Neural progenitor cell (in vitro differentiated cells): ENCODE data around the gene FAIM2. TPM values are rescaled to one million over a fixed set of nuclear protein-coding genes. Genes with fewer than 3 reads are reported as not detected.

Experiments
- DNase-seq: peaks from one replicate; pipeline ENCODE4 v3.0.0-alpha.2; 2016; ENCODE audit warnings: low spot score
- H2AFZ ChIP-seq: fragments of 200-600 bp; sonication (generic); replicated peaks from 2 replicates; pipeline ENCODE4 v1.6.1; 2016; ENCODE audit warnings: antibody characterized with exemption
- H3F3A ChIP-seq: fragments of 200-600 bp; sonication (generic); 2 replicates; pipeline ENCODE4 v1.6.1; 2016; ENCODE audit warnings: antibody characterized with exemption, low read depth
- H3K27ac ChIP-seq: fragments of 200-600 bp; sonication (generic); 2 replicates; pipeline ENCODE4 v1.5.1; 2016; ENCODE audit warnings: mild to moderate bottlenecking
- H3K27me3 ChIP-seq: fragments of 200-600 bp; sonication (generic); 2 replicates; pipeline ENCODE4 v1.6.1; 2016; ENCODE audit warnings: mild to moderate bottlenecking, moderate library complexity
- H3K36me3 ChIP-seq: fragments of 200-600 bp; sonication (generic); 2 replicates; pipeline ENCODE4 v1.5.1; 2016
- H3K4me1 ChIP-seq: fragments of 200-600 bp; sonication (generic); 2 replicates; pipeline ENCODE4 v1.6.1; 2016; ENCODE audit warnings: mixed run types
- H3K4me2 ChIP-seq: fragments of 200-600 bp; sonication (generic); 2 replicates; pipeline ENCODE4 v1.6.1; 2016
- H3K4me3 ChIP-seq: fragments of 200-600 bp; sonication (generic); 2 replicates; pipeline ENCODE4 v1.5.1; 2016
- H3K79me2 ChIP-seq: fragments of 200-600 bp; sonication (generic); 2 replicates; pipeline ENCODE4 v1.6.1; 2016; ENCODE audit warnings: low read depth
- H3K9ac ChIP-seq: fragments of 200-600 bp; sonication (generic); 2 replicates; pipeline ENCODE4 v1.6.1; 2016
- H3K9me3 ChIP-seq: fragments of 200-600 bp; sonication (generic); 2 replicates; pipeline ENCODE4 v1.5.1; 2016; ENCODE audit warnings: low read depth
- H4K20me1 ChIP-seq: fragments of 200-600 bp; sonication (generic); 2 replicates; pipeline ENCODE4 v1.6.1; 2016; ENCODE audit warnings: low read depth
- H3K27ac Mint-ChIP-seq: 3 replicates; pipeline ENCODE4 v1.8.0; 2021; ENCODE audit warnings: mixed read lengths
- H3K27me3 Mint-ChIP-seq: 2 replicates; pipeline ENCODE4 v1.8.0; 2022; ENCODE audit warnings: low read depth, mild to moderate bottlenecking, inconsistent platforms, moderate library complexity, mixed read lengths; ENCODE audit not compliant: insufficient read depth
- H3K36me3 Mint-ChIP-seq: 3 replicates; pipeline ENCODE4 v1.8.0; 2021; ENCODE audit warnings: mixed read lengths
- H3K4me1 Mint-ChIP-seq: 3 replicates; pipeline ENCODE4 v1.8.0; 2021; ENCODE audit warnings: mixed read lengths
- H3K4me3 Mint-ChIP-seq: 3 replicates; pipeline ENCODE4 v1.8.0; 2021; ENCODE audit warnings: mild to moderate bottlenecking, moderate library complexity, mixed read lengths
- H3K9me3 Mint-ChIP-seq: 3 replicates; pipeline ENCODE4 v1.8.0; 2020; ENCODE audit warnings: mixed read lengths
- CTCF ChIP-seq: fragments of 200-600 bp; sonication (generic); IDR thresholded peaks from 2 replicates; pipeline ENCODE4 v1.5.1; 2017; ENCODE audit warnings: antibody characterized with exemption, mild to moderate bottlenecking
- EZH2 ChIP-seq: fragments of 200-600 bp; sonication (generic); IDR thresholded peaks from 2 replicates; pipeline ENCODE4 v1.6.1; 2017; ENCODE audit warnings: antibody characterized with exemption, mild to moderate bottlenecking, moderate library complexity
- EZH2phosphoT487 ChIP-seq: fragments of 200-600 bp; sonication (generic); IDR thresholded peaks from 2 replicates; pipeline ENCODE4 v1.6.1; 2017; ENCODE audit warnings: antibody characterized with exemption
- total RNA-seq: library from RNA; depleted of rRNA; stranded (reverse); fragments of >200 nt; gene quantifications from 2 replicates; pipeline ENCODE4 v1.2.3, GENCODE V29; 2015; ENCODE audit warnings: low replicate concordance

Gene FAIM2
- total RNA-seq, 1 donor from 2014 or later: 0.39 TPM

GRCh38 chr12:49892084-49892731 is 11.5 kb downstream of the FAIM2 start:
- Histone ChIP-seq H4K20me1 (no peaks in the 10 kb centered on the region), H3K4me1 (peaks cover 16% of the 10 kb centered on the region), H3K79me2 (no peaks in the 10 kb centered on the region), H3K4me3 (no peak overlapping the region), H2AFZ (no peak overlapping the region), H3K9me3 (no peaks in the 10 kb centered on the region), H3F3A (no peaks in the 10 kb centered on the region), H3K27me3 (no peaks in the 10 kb centered on the region), H3K4me2 (no peak overlapping the region), H3K9ac (no peak overlapping the region), H3K27ac (no peak overlapping the region), H3K36me3 (no peaks in the 10 kb centered on the region)
- Mint-ChIP-seq H3K9me3 (no peaks in the 10 kb centered on the region), H3K27me3 (peaks cover 10% of the 10 kb centered on the region), H3K36me3 (no peaks in the 10 kb centered on the region), H3K4me3 (no peak overlapping the region), H3K27ac (no peak overlapping the region), H3K4me1 (peaks cover 14% of the 10 kb centered on the region)
- no peak for DNase-seq
- TF ChIP-seq EZH2 (no peak), CTCF (no peak), EZH2phosphoT487 (no peak)

GRCh38 chr12:49891476-49891875 is 12.2 kb downstream of the FAIM2 start:
- Histone ChIP-seq H3K36me3 (no peaks in the 10 kb centered on the region), H3F3A (no peaks in the 10 kb centered on the region), H3K4me3 (no peak overlapping the region), H3K79me2 (no peaks in the 10 kb centered on the region), H3K4me2 (no peak overlapping the region), H3K4me1 (peaks cover 16% of the 10 kb centered on the region), H3K9me3 (no peaks in the 10 kb centered on the region), H2AFZ (no peak overlapping the region), H3K27ac (no peak overlapping the region), H4K20me1 (no peaks in the 10 kb centered on the region), H3K27me3 (no peaks in the 10 kb centered on the region), H3K9ac (no peak overlapping the region)
- Mint-ChIP-seq H3K9me3 (no peaks in the 10 kb centered on the region), H3K4me1 (peaks cover 19% of the 10 kb centered on the region), H3K27me3 (peaks cover 11% of the 10 kb centered on the region), H3K4me3 (no peak overlapping the region), H3K36me3 (no peaks in the 10 kb centered on the region), H3K27ac (no peak overlapping the region)
- no peak for DNase-seq
- TF ChIP-seq EZH2 (no peak), CTCF (no peak), EZH2phosphoT487 (no peak)

DNA sequence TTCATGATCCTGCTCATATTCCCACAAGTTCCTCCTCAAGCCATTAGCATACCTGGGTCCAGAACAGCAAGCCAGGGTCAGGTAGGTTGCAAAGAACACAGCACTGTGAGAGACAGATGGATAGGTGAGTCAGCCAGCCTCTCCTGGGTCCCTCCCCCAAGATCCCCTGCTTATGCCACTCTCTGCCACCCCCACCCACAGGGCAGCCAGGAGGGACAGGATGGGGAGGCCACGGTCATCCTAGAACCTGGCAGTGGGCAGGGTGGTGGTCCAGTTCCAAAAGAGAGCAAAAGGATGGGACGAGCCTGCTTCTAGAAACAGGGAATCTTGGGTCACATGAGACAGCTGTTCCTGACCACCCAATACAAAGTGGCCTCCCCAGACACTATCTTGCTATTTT is 12.7 kb downstream of the FAIM2 start:
- H2AFZ ChIP-seq: no peak overlapping the region
- H3K4me1 ChIP-seq: peaks cover 16% of the 10 kb centered on the region
- H3K27ac Mint-ChIP-seq: no peak overlapping the region
- H3K4me1 Mint-ChIP-seq: peaks cover 21% of the 10 kb centered on the region
- no peak overlapping the region for H3K9ac ChIP-seq
- H3K79me2 ChIP-seq: no peaks in the 10 kb centered on the region
- H3K4me3 ChIP-seq: no peak overlapping the region
- no peaks in the 10 kb centered on the region for H3K27me3 ChIP-seq
- no peak overlapping the region for H3K4me3 Mint-ChIP-seq
- no peaks in the 10 kb centered on the region for H4K20me1 ChIP-seq
- H3K4me2 ChIP-seq: no peak overlapping the region
- no peaks in the 10 kb centered on the region for H3K9me3 Mint-ChIP-seq
- no peaks in the 10 kb centered on the region for H3K36me3 ChIP-seq
- TF ChIP-seq EZH2 (no peak), EZH2phosphoT487 (no peak), CTCF (no peak)
- H3K36me3 Mint-ChIP-seq: no peaks in the 10 kb centered on the region
- no peaks in the 10 kb centered on the region for H3K9me3 ChIP-seq
- no peak overlapping the region for H3K27ac ChIP-seq
- no peak for DNase-seq
- H3F3A ChIP-seq: no peaks in the 10 kb centered on the region
- peaks cover 11% of the 10 kb centered on the region for H3K27me3 Mint-ChIP-seq
